ENCODE measurements around the gene GRPEL2.

The GRPEL2 gene

GRCh38 chr5:149301049-149301743, 44.1 kb upstream of the GRPEL2 start:
- no peak for TF ChIP-seq CTCF (IDR thresholded peaks at IDR 0.05; ENCODE audit: borderline replicate concordance, control extremely low read depth, extremely low read depth, insufficient read depth, missing control alignments)
- DNase-seq (ENCODE audit: low spot score) = no peak
- in situ Hi-C loops (cut with MboI; ENCODE audit: low sequenced_read_pairs, unreplicated experiment) = no loop called here

- in situ Hi-C loops (cut with MboI; ENCODE audit: low sequenced_read_pairs, unreplicated experiment) = no loop called here
- no peak for TF ChIP-seq CTCF (IDR thresholded peaks at IDR 0.05; ENCODE audit: borderline replicate concordance, control extremely low read depth, extremely low read depth, insufficient read depth, missing control alignments)
- DNase-seq (ENCODE audit: low spot score) = no peak
Measured at GRCh38 chr5:149301744-149302380, 43.4 kb upstream of the GRPEL2 start.

GRCh38 chr5:149302641-149303040, 42.7 kb upstream of the GRPEL2 start:
- no peak for TF ChIP-seq CTCF (IDR thresholded peaks at IDR 0.05; ENCODE audit: borderline replicate concordance, control extremely low read depth, extremely low read depth, insufficient read depth, missing control alignments)
- in situ Hi-C loops (cut with MboI; ENCODE audit: low sequenced_read_pairs, unreplicated experiment) = no loop called here
- no peak for DNase-seq (ENCODE audit: low spot score)

- no peak for DNase-seq (ENCODE audit: low spot score)
- no peak for TF ChIP-seq CTCF (IDR thresholded peaks at IDR 0.05; ENCODE audit: borderline replicate concordance, control extremely low read depth, extremely low read depth, insufficient read depth, missing control alignments)
- in situ Hi-C loops (cut with MboI; ENCODE audit: low sequenced_read_pairs, unreplicated experiment) = no loop called here
Measured at GRCh38 chr5:149303210-149303609, 42.1 kb upstream of the GRPEL2 start.

- in situ Hi-C loops (cut with MboI; ENCODE audit: low sequenced_read_pairs, unreplicated experiment) = no loop called here
- no peak for TF ChIP-seq CTCF (IDR thresholded peaks at IDR 0.05; ENCODE audit: borderline replicate concordance, control extremely low read depth, extremely low read depth, insufficient read depth, missing control alignments)
- no peak for DNase-seq (ENCODE audit: low spot score)
Measured at GRCh38 chr5:149304195-149305078, 40.9 kb upstream of the GRPEL2 start.

- DNase-seq (ENCODE audit: low spot score) = no peak
- in situ Hi-C loops (cut with MboI; ENCODE audit: low sequenced_read_pairs, unreplicated experiment) = no loop called here
- no peak for TF ChIP-seq CTCF (IDR thresholded peaks at IDR 0.05; ENCODE audit: borderline replicate concordance, control extremely low read depth, extremely low read depth, insufficient read depth, missing control alignments)
Measured at GRCh38 chr5:149309354-149309753, 35.9 kb upstream of the GRPEL2 start.
